Prostate gland (tissue), 2 donors: ENCODE measurements around the gene PLEKHH2. TPM values are rescaled to one million over a fixed set of nuclear protein-coding genes. Genes with fewer than 3 reads are reported as not detected.

ENCODE experiments used
- DNase-seq: peaks from one replicate; pipeline ENCODE4 v3.0.0-alpha.2; 2019; ENCODE audit warnings: low spot score
- H3K27ac ChIP-seq, 2 donors: fragments of 200-600 bp; sonication (generic); 2 replicates each; pipeline ENCODE4 v1.5.1; 2017 to 2019
- H3K27me3 ChIP-seq: fragments of 200-600 bp; sonication (generic); replicated peaks from 2 replicates; pipeline ENCODE4 v1.5.1; 2019; ENCODE audit not compliant: insufficient read depth
- H3K36me3 ChIP-seq, 2 donors: fragments of 200-600 bp; sonication (generic); 1 replicate in 1 of 2; 2 replicates in 1 of 2; pipeline versions ENCODE4 v1.5.1 to v1.8.1; 2017 to 2019
- H3K4me1 ChIP-seq: fragments of 200-600 bp; sonication (generic); replicated peaks from 2 replicates; pipeline ENCODE4 v1.5.1; 2019
- H3K4me3 ChIP-seq, 2 donors: fragments of 200-600 bp; sonication (generic); 2 replicates each; pipeline ENCODE4 v1.5.1; 2017 to 2019
- H3K9me3 ChIP-seq: fragments of 200-600 bp; sonication (generic); 2 replicates; pipeline ENCODE4 v1.5.1; 2017
- POLR2A ChIP-seq: fragments of 450-650 bp; IDR thresholded peaks from one replicate; pipeline ENCODE4 v1.6.1; 2016; ENCODE audit warnings: antibody characterized with exemption, mild to moderate bottlenecking
- POLR2AphosphoS5 ChIP-seq: sonication (generic); formaldehyde crosslinking; IDR thresholded peaks from one replicate; pipeline ENCODE4 v1.6.1; 2017; ENCODE audit warnings: antibody characterized with exemption
- WGBS: methylation state at CpG from one replicate; pipeline ENCODE4 v1.1.5; 2018; 5-methylcytosine and 5-hydroxymethylcytosine counted together
- intact Hi-C: fragments of 100-400 bp; cut with DNase I; formaldehyde crosslinking; loops from one replicate; pipeline ENCODE4 v1.14.2; 2022
- total RNA-seq, 2 donors: library from RNA; depleted of rRNA; stranded (reverse); fragments of >200 nt; gene quantifications; one replicate each; pipeline ENCODE4 v1.1.0, GENCODE V29; 2016
- TF ChIP-seq, protein P1 (sequence below), 4 experiments: fragments of 200-600 bp in 2 of 4; fragments of 450-650 bp in 2 of 4; sonication (generic) in 2 of 4; IDR thresholded peaks; 1 replicate in 3 of 4; 2 replicates in 1 of 4; pipeline ENCODE4 v1.5.1; 2016 to 2019; ENCODE audit warnings: antibody characterized with exemption in 4 of 4, mild to moderate bottlenecking in 2 of 4, moderate library complexity in 2 of 4

The PLEKHH2 gene
- total RNA-seq, 2 donors from 2014 or later: 5.9 to 25.2 TPM

DNA sequence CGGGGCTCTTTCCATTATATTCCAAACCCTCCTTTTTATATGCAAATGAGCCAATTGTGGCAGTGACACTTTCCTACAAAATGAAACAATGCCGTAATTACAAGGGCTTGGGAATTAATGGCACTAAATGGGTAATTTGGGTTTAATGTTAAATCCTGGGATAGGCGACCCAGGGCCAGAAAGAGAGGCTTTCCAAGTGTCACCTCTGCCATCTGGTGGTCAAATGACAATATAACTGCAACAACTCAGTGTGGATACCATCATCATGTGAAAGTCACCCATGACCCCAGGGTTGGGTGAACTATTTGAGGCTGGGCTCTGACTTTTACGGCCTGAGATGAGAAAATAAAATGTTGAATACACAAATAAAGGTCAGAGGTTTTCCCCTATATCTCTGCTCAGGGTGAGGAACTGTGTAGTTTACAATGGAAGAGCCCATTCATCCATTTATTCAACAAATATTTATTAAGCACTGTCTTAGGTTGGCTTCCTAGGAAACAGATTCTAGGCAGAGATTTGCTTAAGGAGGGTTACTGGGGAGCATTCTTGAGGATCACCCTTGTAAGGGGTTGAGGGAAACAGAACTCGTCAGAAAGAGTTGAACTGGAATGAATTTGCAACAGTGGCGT is 27.7 kb upstream of the PLEKHH2 start:
- DNase-seq: peak; percentile 28
- no peak overlapping the region for H3K27ac ChIP-seq
- no peak for TF ChIP-seq POLR2A
- TF ChIP-seq, protein P1, sequence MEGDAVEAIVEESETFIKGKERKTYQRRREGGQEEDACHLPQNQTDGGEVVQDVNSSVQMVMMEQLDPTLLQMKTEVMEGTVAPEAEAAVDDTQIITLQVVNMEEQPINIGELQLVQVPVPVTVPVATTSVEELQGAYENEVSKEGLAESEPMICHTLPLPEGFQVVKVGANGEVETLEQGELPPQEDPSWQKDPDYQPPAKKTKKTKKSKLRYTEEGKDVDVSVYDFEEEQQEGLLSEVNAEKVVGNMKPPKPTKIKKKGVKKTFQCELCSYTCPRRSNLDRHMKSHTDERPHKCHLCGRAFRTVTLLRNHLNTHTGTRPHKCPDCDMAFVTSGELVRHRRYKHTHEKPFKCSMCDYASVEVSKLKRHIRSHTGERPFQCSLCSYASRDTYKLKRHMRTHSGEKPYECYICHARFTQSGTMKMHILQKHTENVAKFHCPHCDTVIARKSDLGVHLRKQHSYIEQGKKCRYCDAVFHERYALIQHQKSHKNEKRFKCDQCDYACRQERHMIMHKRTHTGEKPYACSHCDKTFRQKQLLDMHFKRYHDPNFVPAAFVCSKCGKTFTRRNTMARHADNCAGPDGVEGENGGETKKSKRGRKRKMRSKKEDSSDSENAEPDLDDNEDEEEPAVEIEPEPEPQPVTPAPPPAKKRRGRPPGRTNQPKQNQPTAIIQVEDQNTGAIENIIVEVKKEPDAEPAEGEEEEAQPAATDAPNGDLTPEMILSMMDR (IDR thresholded peaks at IDR 0.05): peak; percentile 22 to 61 (median 58)
- no peaks in the 10 kb centered on the region for H3K9me3 ChIP-seq
- 31% methylated on average over 6 of the region's 6 CpGs for WGBS
- intact Hi-C loops: no loop called here
- no peaks in the 10 kb centered on the region for H3K27me3 ChIP-seq
- H3K4me3 ChIP-seq: no peak overlapping the region
- H3K4me1 ChIP-seq: no peaks in the 10 kb centered on the region
- no peaks in the 10 kb centered on the region for H3K36me3 ChIP-seq

DNA sequence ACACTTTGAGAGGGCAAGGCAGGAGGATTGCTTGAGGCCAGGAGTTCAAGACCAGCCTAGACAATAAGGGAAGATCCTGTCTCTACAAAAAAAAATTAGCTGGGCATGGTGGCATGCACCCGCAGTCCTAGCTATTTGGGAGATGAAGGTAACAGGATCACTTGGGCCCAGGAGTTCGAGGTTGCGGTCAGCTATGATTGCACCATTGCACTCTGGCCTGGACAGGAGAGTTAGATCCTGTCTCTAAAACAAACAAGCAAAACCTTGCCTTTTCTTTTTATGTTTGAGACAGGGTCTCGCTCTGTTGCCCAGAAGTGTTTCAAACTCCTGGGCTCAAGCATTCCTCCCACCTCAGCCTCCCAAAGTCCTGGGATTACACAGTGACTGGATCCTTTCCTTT is 26.7 kb upstream of the PLEKHH2 start:
- TF ChIP-seq POLR2A (no peak), POLR2AphosphoS5 (no peak)
- TF ChIP-seq, protein P1 (IDR thresholded peaks at IDR 0.05): no peak
- no peak for DNase-seq
- Histone ChIP-seq H3K4me1 (no peaks in the 10 kb centered on the region), H3K36me3 (no peaks in the 10 kb centered on the region), H3K4me3 (no peak overlapping the region), H3K27ac (no peak overlapping the region), H3K27me3 (no peaks in the 10 kb centered on the region), H3K9me3 (no peaks in the 10 kb centered on the region)
- WGBS: 93% methylated on average over 4 of the region's 4 CpGs
- intact Hi-C loops: loop anchor here (10.0 kb wide), 1 partner anchor 274 kb away; no protein-coding TSS in a partner anchor

DNA sequence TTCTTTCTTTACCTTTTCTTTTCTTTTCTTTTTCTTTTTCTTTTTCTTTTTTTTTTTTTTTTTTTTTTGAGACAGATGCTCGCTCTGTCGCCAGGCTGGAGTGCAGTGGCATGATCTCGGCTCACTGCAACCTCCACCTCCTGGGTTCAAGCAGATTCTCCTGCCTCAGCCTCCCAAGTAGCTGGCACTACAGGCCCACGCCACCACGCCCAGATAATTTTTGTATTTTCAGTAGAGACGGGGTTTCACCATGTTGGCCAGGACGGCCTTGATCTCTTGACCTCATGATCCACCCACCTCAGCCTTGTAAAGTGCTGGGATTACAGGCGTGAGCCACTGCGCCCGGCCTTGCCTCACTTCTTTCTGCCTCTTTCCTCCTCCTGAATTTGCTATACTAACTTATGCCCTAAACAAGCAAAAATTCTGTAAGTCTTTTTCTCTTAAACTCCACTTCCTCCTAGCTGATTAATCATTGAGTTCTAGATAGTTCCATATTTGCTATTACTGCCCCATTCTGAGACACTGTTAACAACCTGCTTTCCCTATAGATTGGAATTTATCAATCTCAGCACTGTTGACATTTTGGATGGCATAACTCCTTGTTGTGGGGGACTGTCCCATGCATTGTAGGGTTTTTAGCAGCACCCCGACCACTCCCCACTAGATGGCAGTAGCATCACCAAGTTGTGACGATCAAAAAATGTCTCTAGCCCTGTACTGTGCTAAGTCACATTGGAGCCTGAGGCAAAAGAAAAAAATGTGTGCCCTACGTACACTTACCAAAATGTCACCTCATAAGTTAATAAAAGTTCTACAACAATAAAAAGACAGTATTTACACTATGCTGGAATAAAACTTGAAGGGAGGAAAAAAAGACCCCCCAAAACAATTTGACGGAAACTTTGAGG is 24.8 kb upstream of the PLEKHH2 start:
- intact Hi-C loops: loop anchor here (10.0 kb wide), 1 partner anchor 273 kb away; no protein-coding TSS in a partner anchor
- Histone ChIP-seq H3K4me3 (no peak overlapping the region), H3K27ac (no peak overlapping the region), H3K4me1 (no peaks in the 10 kb centered on the region), H3K36me3 (no peaks in the 10 kb centered on the region), H3K9me3 (no peaks in the 10 kb centered on the region), H3K27me3 (no peaks in the 10 kb centered on the region)
- TF ChIP-seq, protein P1 (IDR thresholded peaks at IDR 0.05): peak; percentile 50 to 77 (median 62)
- no peak for TF ChIP-seq POLR2AphosphoS5
- DNase-seq: peak; percentile 64
- WGBS: 58% methylated on average over 13 of the region's 14 CpGs

DNA sequence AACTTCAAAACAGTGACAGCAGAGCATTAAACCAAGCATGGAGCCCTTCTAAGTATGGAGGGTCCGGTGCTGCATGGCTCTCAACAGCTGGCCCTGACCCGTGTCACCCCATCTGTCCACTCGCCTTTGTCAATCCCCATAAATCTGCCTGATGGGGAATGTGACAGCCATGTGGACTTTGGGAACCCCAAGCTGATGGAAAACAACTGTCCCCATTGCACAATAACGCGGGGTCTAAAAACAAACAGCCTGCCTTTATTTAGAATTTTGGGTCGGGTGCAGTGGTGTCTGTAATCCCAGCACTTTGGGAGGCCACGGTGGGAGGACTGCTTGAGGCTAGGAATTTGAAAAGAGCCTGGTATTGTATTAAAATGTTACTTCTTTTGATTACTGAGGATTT is 24.1 kb upstream of the PLEKHH2 start:
- no peak for DNase-seq
- H3K27me3 ChIP-seq: no peaks in the 10 kb centered on the region
- no peaks in the 10 kb centered on the region for H3K36me3 ChIP-seq
- H3K4me1 ChIP-seq: no peaks in the 10 kb centered on the region
- H3K9me3 ChIP-seq: no peaks in the 10 kb centered on the region
- WGBS: 66% methylated on average over 7 of the region's 7 CpGs
- no peak overlapping the region for H3K27ac ChIP-seq
- TF ChIP-seq, protein P1 (IDR thresholded peaks at IDR 0.05): no peak
- TF ChIP-seq POLR2A (no peak), POLR2AphosphoS5 (no peak)
- intact Hi-C loops: loop anchor here (10.0 kb wide), 1 partner anchor 272 kb away; no protein-coding TSS in a partner anchor
- no peak overlapping the region for H3K4me3 ChIP-seq
